ENCODE data around the gene YARS2.

GRCh38 chr12:32785557-32785956 lies 29.9 kb upstream of the YARS2 start:
- TF ChIP-seq EZH2phosphoT487 (IDR thresholded peaks at IDR 0.05; ENCODE audit: low read length), result no peak
- TF ChIP-seq CTCF (IDR thresholded peaks at IDR 0.05; ENCODE audit: low read length), result no peak
- TF ChIP-seq EZH2 (optimal IDR thresholded peaks at IDR 0.05; ENCODE audit: low read depth, low read length), result no peak

Data from MM.1S (cell line).